HepG2 (cell line): Measurements from ENCODE around the gene TMEM9B. TPM values are rescaled to one million over a fixed set of nuclear protein-coding genes. Genes with fewer than 3 reads are reported as not detected.

Experiments
- ATAC-seq: fragments of 200-7000 bp; cut with Tn5 transposase; 3 replicates; pipeline ENCODE4 v1.9.1; 2020; ENCODE audit warnings: mild to moderate bottlenecking, moderate library complexity
- BruUV-seq: library from RNA; stranded (reverse); fragments of 400-500 nt; replicated peaks from 2 replicates; lab custom pipeline; 2021; lab: Mats Ljungman, UMichigan
- CTCF ChIA-PET: fragments of 300-600 bp; formaldehyde crosslinking; extraction: SDS; loops from one replicate; lab custom pipeline; 2021; ENCODE audit warnings: low total read pairs, inconsistent platforms, low intra/inter-chr PET ratio; lab: Yijun Ruan, JAX
- POLR2A ChIA-PET: fragments of 350-600 bp; sonication (Branson Sonifier 250); formaldehyde crosslinking; loops from one replicate; lab custom pipeline; 2020; ENCODE audit warnings: antibody characterized with exemption, inconsistent platforms; lab: Yijun Ruan, JAX
- DNase-seq: peaks from one replicate; pipeline ENCODE4 v3.0.0-alpha.2; 2015; ENCODE audit warnings: low spot score
- FAIRE-seq: peaks from 3 replicates; lab custom pipeline; 2011; peaks lifted over from hg19 to GRCh38; lab: Jason Lieb, UNC
- H2AFZ ChIP-seq: one replicate; pipeline ENCODE4 v1.6.1; 2011; ENCODE audit warnings: low read length, inconsistent platforms
- H3K27ac ChIP-seq: fragments of 300-600 bp; 3 replicates; pipeline ENCODE4 v1.8.0; 2011; ENCODE audit warnings: mixed run types, mild to moderate bottlenecking, mixed read lengths, low read length, inconsistent platforms; ENCODE audit not compliant: insufficient read depth; ENCODE audit errors: extremely low read length
- H3K27me3 ChIP-seq, 2 experiments: fragments of 200-600 bp in 1 of 2; 2 replicates in 1 of 2; 3 replicates in 1 of 2; pipeline versions ENCODE4 v1.6.0 to v1.8.0; 2011; ENCODE audit warnings: low read length in 2 of 2, mild to moderate bottlenecking in 2 of 2, moderate library complexity in 2 of 2, inconsistent platforms in 1 of 2; ENCODE audit not compliant: insufficient read depth in 2 of 2, control insufficient read depth in 1 of 2
- H3K36me3 ChIP-seq, 2 experiments: fragments of 200-600 bp in 1 of 2; replicated peaks in 1 of 2; 2 replicates in 1 of 2; 3 replicates in 1 of 2; pipeline versions ENCODE4 v1.5.1 to v1.8.0; 2011; ENCODE audit warnings: low read length in 2 of 2, inconsistent platforms in 1 of 2; ENCODE audit not compliant: insufficient read depth in 2 of 2, control insufficient read depth in 1 of 2
- H3K4me1 ChIP-seq: 2 replicates; pipeline ENCODE4 v1.5.1; 2012; ENCODE audit warnings: low read length, inconsistent platforms; ENCODE audit not compliant: insufficient read depth
- H3K4me2 ChIP-seq: 2 replicates; pipeline ENCODE4 v1.6.0; 2011; ENCODE audit warnings: low read depth, low read length, inconsistent platforms
- H3K4me3 ChIP-seq, 3 experiments: fragments of 200-600 bp in 1 of 3; sonication (generic), shearing (Covaris generic) in 1 of 3; replicated peaks in 1 of 3; 2 replicates each; pipeline ENCODE4 v1.5.1; 2011 to 2016; ENCODE audit warnings: low read length in 3 of 3, inconsistent platforms in 2 of 3, low read depth in 2 of 3, mild to moderate bottlenecking in 2 of 3, control low read depth in 1 of 3, mixed read lengths in 1 of 3; ENCODE audit not compliant: insufficient read depth in 1 of 3
- H3K79me2 ChIP-seq: one replicate; pipeline ENCODE4 v1.6.1; 2011; ENCODE audit warnings: low read length, inconsistent platforms; ENCODE audit not compliant: insufficient read depth
- H3K9ac ChIP-seq: 2 replicates; pipeline ENCODE4 v1.6.0; 2011; ENCODE audit warnings: mild to moderate bottlenecking, low read depth, low read length, inconsistent platforms; ENCODE audit not compliant: insufficient read depth
- H3K9me3 ChIP-seq: 2 replicates; pipeline ENCODE4 v1.5.1; 2012; ENCODE audit warnings: mild to moderate bottlenecking, low read length
- H4K20me1 ChIP-seq: 2 replicates; pipeline ENCODE4 v1.6.0; 2011; ENCODE audit warnings: inconsistent platforms, mild to moderate bottlenecking, low read length, moderate library complexity; ENCODE audit not compliant: insufficient read depth
- ADNP ChIP-seq: sonication (generic); formaldehyde crosslinking; IDR thresholded peaks from 2 replicates; pipeline ENCODE4 v1.4.0; 2020; ENCODE audit warnings: missing genetic modification reagents
- CCAR2 ChIP-seq: fragments of 200-400 bp; formaldehyde crosslinking; optimal IDR thresholded peaks from 2 replicates; pipeline ENCODE3; 2018; ENCODE audit warnings: low read depth, mild to moderate bottlenecking, low read length, moderate library complexity
- GABPB1 ChIP-seq: IDR thresholded peaks from 2 replicates; pipeline ENCODE4 v1.6.1; 2016; ENCODE audit warnings: mild to moderate bottlenecking, missing genetic modification reagents, moderate library complexity, missing compliant biosample characterization
- HCFC1 ChIP-seq: fragments of 150-350 bp; IDR thresholded peaks from 2 replicates; pipeline ENCODE4 v1.6.1; 2014; ENCODE audit warnings: low read depth, low read length
- HIVEP1 ChIP-seq: sonication (generic); formaldehyde crosslinking; IDR thresholded peaks from 2 replicates; pipeline ENCODE4 v1.4.0; 2020; ENCODE audit warnings: mild to moderate bottlenecking, missing genetic modification reagents
- JUNB ChIP-seq: sonication (generic); formaldehyde crosslinking; IDR thresholded peaks from 2 replicates; pipeline ENCODE4 v1.8.0; 2022; ENCODE audit warnings: missing genetic modification reagents, mild to moderate bottlenecking, borderline replicate concordance
- KDM5A ChIP-seq: fragments of 200-600 bp; sonication (generic); IDR thresholded peaks from 2 replicates; pipeline ENCODE4 v1.7.0; 2018; ENCODE audit warnings: antibody characterized with exemption, mild to moderate bottlenecking, low read length, borderline replicate concordance
- SATB2 ChIP-seq: sonication (generic); formaldehyde crosslinking; IDR thresholded peaks from 2 replicates; pipeline ENCODE4 v1.5.0; 2020; ENCODE audit warnings: missing genetic modification reagents
- ZFP1 ChIP-seq: IDR thresholded peaks from 2 replicates; pipeline ENCODE4 v1.6.1; 2016
- ZNF251 ChIP-seq: sonication (generic); formaldehyde crosslinking; IDR thresholded peaks from 2 replicates; pipeline ENCODE4 v1.9.0; 2021; ENCODE audit warnings: mild to moderate bottlenecking, missing genetic modification reagents
- ZNF501 ChIP-seq: sonication (generic); formaldehyde crosslinking; IDR thresholded peaks from 2 replicates; pipeline ENCODE4 v1.5.1; 2020; ENCODE audit warnings: mild to moderate bottlenecking, moderate library complexity, missing genetic modification reagents
- WGBS: methylation state at CpG from one replicate; pipeline ENCODE4 v1.1.6; 2017; ENCODE audit warnings: low lambda C conversion rate; 5-methylcytosine and 5-hydroxymethylcytosine counted together
- in situ Hi-C: cut with HindIII; loops from 2 replicates; pipeline ENCODE4 v1.10.0; 2017; ENCODE audit warnings: low pct_unique_long_range_greater_than_20kb; ENCODE audit not compliant: extremely low pct_ligation_motif_present
- intact Hi-C: fragments of 100-400 bp; cut with micrococcal nuclease; formaldehyde crosslinking; loops from one replicate; pipeline ENCODE4 v1.10.0; 2022; ENCODE audit not compliant: unreplicated experiment
- polyA plus RNA-seq, 8 experiments: library from polyadenylated mRNA; depleted of rRNA in 3 of 8; stranded (reverse) in 7 of 8; unstranded in 1 of 8; fragments of >200 nt; fragmentation: Illumina TruSeq in 4 of 8; extraction: Trizol in 4 of 8; gene quantifications; 2 replicates each; pipeline versions ENCODE4 v1.2.1 to v1.2.3, GENCODE V29; 2011 to 2016; ENCODE audit warnings: low read depth in 4 of 8, missing spikeins in 1 of 8, mixed read lengths in 1 of 8; ENCODE audit not compliant: insufficient read depth in 1 of 8
- total RNA-seq, 5 experiments: library from RNA; depleted of rRNA; stranded (reverse); fragments of >200 nt; fragmentation: Illumina TruSeq; extraction: Trizol; gene quantifications; 2 replicates each; pipeline ENCODE4 v1.2.3, GENCODE V29; 2016; ENCODE audit warnings: low read depth in 1 of 5
- TF ChIP-seq, protein P1 (sequence below): sonication (generic); formaldehyde crosslinking; IDR thresholded peaks from 2 replicates; pipeline ENCODE4 v1.4.0; 2020; ENCODE audit warnings: mild to moderate bottlenecking, missing genetic modification reagents

TMEM9B gene
- total and polyA plus RNA-seq, 2 of the 13 experiments (the other 11 are each of a cell fraction or from before 2014, with no cell fraction given) = 12.4 to 20.8 TPM

DNA sequence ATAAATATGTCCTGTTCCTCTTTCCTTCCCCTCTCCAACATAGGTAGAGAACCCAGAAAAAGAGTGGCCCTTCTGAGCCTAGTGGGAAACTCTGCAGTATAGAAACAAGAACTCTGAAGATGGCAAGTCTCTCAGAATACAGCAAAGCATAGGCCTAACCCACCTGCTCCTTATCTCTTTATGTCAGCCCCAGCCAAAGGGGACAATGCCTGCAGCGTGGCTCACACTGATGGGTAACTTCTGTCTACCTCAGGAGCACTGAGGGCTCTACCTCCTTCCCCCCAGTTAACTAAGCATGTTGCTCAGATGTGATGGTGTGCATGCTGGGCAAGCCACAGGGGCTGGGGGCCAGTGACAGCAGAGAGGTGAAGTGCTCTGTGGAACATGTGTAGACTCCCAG is 44.4 kb upstream of the TMEM9B start:
- DNase-seq = no peak
- H3K4me1 ChIP-seq = peaks cover 1% of the 10 kb centered on the region
- no peaks in the 10 kb centered on the region for H4K20me1 ChIP-seq
- no peak for FAIRE-seq
- POLR2A ChIA-PET = no interaction called here
- H3K9ac ChIP-seq = no peak overlapping the region
- in situ Hi-C loops = no loop called here
- no TSS peak for BruUV-seq
- H3K36me3 ChIP-seq = no peaks in the 10 kb centered on the region
- no peak for ATAC-seq
- H3K27me3 ChIP-seq = peaks cover 1 to 35% of the 10 kb centered on the region in 2 experiments; a peak in 4 of 5 replicates
- no peak for TF ChIP-seq HCFC1
- CTCF ChIA-PET = no interaction called here
- H3K9me3 ChIP-seq = no peaks in the 10 kb centered on the region
- H3K4me3 ChIP-seq = no peak overlapping the region
- intact Hi-C loops = no loop called here
- H3K79me2 ChIP-seq = no peaks in the 10 kb centered on the region
- no peak overlapping the region for H3K4me2 ChIP-seq
- 0% methylated on average over 1 of the region's 1 CpG for WGBS
- no peak overlapping the region for H2AFZ ChIP-seq
- no peak overlapping the region for H3K27ac ChIP-seq

DNA sequence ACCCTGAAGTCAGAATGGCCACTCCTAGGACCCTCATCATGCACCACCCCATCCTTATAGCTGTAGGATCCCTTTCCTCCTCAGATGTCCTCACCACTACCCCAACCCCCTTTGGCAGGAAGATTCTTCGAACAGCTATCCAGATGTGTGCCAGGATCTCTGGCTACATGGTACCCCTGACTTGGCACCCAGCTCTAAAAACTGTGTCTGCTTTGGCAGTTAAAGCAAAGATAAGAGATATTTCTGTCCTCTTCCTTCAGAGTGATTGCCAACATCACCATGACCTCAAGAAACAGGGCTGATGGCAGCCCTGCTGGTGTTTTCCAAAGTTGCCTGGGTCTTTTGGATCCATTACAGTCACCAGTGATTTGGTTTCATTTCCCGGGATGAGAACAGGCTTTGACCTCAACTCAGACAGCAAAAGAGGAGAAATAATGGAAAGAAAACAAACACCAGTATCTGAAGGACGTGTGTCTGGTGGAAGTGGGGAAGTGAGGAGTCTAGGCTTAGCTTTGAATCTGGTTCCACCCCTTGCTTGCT is 43.8 kb upstream of the TMEM9B start:
- 8% methylated on average over 3 of the region's 3 CpGs for WGBS
- Histone ChIP-seq H3K9me3 (no peaks in the 10 kb centered on the region), H3K27ac (no peak overlapping the region), H3K36me3 (no peaks in the 10 kb centered on the region), H2AFZ (no peak overlapping the region), H3K4me3 (no peak overlapping the region), H3K79me2 (no peaks in the 10 kb centered on the region), H3K4me2 (no peak overlapping the region), H3K4me1 (peaks cover 7% of the 10 kb centered on the region), H3K9ac (no peak overlapping the region), H4K20me1 (no peaks in the 10 kb centered on the region), H3K27me3 (peaks cover 1 to 36% of the 10 kb centered on the region in 2 experiments)
- ATAC-seq (no peak), FAIRE-seq (no peak), DNase-seq (no peak)
- no TSS peak for BruUV-seq
- ChIA-PET CTCF (no interaction called here), POLR2A (no interaction called here)
- intact Hi-C loops (no loop called here), in situ Hi-C loops (no loop called here)
- TF ChIP-seq ADNP (no peak), ZNF251 (CRISPR knock-in tag) (no peak), HIVEP1 (CRISPR knock-in tag) (no peak), ZNF501 (CRISPR knock-in tag) (no peak), JUNB (CRISPR knock-in tag) (no peak), GABPB1 (CRISPR knock-in tag) (no peak), KDM5A (no peak), ZFP1 (no peak), CCAR2 (no peak), SATB2 (CRISPR knock-in tag) (no peak)
- TF ChIP-seq, protein P1, sequence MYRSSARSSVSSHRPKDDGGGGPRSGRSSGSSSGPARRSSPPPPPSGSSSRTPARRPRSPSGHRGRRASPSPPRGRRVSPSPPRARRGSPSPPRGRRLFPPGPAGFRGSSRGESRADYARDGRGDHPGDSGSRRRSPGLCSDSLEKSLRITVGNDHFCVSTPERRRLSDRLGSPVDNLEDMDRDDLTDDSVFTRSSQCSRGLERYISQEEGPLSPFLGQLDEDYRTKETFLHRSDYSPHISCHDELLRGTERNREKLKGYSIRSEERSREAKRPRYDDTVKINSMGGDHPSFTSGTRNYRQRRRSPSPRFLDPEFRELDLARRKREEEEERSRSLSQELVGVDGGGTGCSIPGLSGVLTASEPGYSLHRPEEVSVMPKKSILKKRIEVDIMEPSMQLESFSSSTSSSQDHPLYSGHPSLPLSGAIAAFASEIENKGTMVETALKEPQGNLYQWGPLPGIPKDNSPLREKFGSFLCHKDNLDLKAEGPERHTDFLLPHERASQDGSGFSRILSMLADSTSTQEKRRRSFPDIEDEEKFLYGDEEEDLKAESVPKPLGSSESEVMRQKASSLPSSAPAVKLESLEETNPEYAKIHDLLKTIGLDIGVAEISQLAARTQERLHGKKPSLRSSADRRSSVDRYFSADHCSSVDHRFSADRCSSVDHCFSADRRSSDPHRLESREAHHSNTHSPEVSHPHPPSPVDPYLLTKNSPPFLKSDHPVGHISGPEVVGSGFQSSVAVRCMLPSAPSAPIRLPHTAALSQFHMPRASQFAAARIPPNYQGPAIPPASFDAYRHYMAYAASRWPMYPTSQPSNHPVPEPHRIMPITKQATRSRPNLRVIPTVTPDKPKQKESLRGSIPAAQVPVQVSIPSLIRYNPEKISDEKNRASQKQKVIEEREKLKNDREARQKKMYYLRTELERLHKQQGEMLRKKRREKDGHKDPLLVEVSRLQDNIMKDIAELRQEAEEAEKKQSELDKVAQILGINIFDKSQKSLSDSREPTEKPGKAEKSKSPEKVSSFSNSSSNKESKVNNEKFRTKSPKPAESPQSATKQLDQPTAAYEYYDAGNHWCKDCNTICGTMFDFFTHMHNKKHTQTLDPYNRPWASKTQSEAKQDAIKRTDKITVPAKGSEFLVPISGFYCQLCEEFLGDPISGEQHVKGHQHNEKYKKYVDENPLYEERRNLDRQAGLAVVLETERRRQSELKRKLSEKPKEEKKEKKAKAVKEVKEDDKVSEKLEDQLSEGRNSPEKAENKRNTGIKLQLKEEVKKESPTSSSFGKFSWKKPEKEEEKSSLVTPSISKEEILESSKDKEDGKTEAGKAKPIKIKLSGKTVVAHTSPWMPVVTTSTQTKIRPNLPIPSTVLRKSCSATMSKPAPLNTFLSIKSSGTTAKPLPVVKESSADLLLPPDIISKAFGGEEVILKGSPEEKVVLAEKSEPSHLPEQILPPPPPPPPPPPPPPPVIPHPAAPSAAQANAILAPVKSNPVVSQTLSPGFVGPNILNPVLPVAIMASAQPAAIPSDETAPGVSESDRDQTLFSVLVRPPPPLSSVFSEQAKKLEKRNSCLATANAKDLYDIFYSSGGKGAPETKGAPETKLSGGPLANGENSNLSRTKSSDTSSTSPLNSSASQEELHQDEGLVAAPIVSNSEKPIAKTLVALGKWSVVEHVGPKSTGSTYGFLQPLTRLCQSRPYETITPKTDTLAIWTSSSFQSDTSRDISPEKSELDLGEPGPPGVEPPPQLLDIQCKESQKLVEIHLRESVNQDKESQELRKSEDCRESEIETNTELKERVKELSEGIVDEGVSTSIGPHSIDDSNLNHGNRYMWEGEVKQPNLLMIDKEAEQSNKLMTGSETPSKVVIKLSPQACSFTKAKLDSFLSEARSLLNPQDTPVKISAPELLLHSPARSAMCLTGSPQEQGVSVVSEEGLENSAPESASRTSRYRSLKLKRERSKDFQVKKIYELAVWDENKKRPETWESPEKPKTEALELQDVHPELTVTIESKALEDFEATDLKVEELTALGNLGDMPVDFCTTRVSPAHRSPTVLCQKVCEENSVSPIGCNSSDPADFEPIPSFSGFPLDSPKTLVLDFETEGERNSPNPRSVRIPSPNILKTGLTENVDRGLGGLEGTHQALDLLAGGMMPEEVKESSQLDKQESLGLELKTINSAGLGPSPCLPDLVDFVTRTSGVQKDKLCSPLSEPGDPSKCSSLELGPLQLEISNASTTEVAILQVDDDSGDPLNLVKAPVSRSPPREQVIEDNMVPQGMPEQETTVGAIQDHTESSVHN (CRISPR knock-in tag) = no peak
